Body of pancreas (tissue), 4 donors: Measurements from ENCODE around the gene TAS2R4. TPM values are rescaled to one million over a fixed set of nuclear protein-coding genes. Genes with fewer than 3 reads are reported as not detected.
"Not testable (repeated sequence)": the region's sequence is repeated elsewhere in the genome, so short reads cannot be mapped to it uniquely, and the experiment has no call there.

ENCODE experiments used
- ATAC-seq: fragments of 150-250 bp; one replicate; pipeline ENCODE4 v1.9.1; 2016
- DNase-seq, 4 donors: peaks; one replicate each; pipeline ENCODE4 v3.0.0-alpha.2; 2019
- H3K27ac ChIP-seq, 4 donors: fragments of 200-600 bp; sonication (generic); 1 replicate in 3 of 4; 2 replicates in 1 of 4; pipeline versions ENCODE4 v1.5.1 to v1.6.1; 2016 to 2019; ENCODE audit warnings: mild to moderate bottlenecking in 1 of 4, mixed read lengths in 1 of 4, moderate library complexity in 1 of 4
- H3K27me3 ChIP-seq, 2 donors: fragments of 200-600 bp; sonication (generic); one replicate each; pipeline ENCODE4 v1.6.0; 2016; ENCODE audit warnings: mild to moderate bottlenecking in 1 of 2
- H3K36me3 ChIP-seq, 2 donors: fragments of 200-600 bp; sonication (generic); replicated peaks in 1 of 2; 2 replicates each; pipeline ENCODE4 v1.5.1; 2016; ENCODE audit warnings: low read depth in 2 of 2; ENCODE audit not compliant: insufficient read depth in 1 of 2
- H3K4me1 ChIP-seq: fragments of 200-600 bp; sonication (generic); one replicate; pipeline ENCODE4 v1.6.0; 2016
- H3K4me3 ChIP-seq, 2 donors: fragments of 200-600 bp; sonication (generic); 1 replicate in 1 of 2; 2 replicates in 1 of 2; pipeline ENCODE4 v1.5.1; 2016 to 2019
- H3K9me3 ChIP-seq, 3 donors: fragments of 200-600 bp; sonication (generic); 1 replicate in 2 of 3; 2 replicates in 1 of 3; pipeline ENCODE4 v1.5.1; 2016
- CTCF ChIP-seq, 7 experiments: fragments of 450-650 bp in 4 of 7; fragments of 200-600 bp in 3 of 7; sonication (generic) in 3 of 7; IDR thresholded peaks; one replicate each; pipeline ENCODE4 v1.5.1; 2016 to 2019; ENCODE audit warnings: antibody characterized with exemption in 7 of 7
- POLR2A ChIP-seq, 3 donors: fragments of 450-650 bp; IDR thresholded peaks; one replicate each; pipeline ENCODE4 v1.6.1; 2016; ENCODE audit warnings: antibody characterized with exemption in 3 of 3, mild to moderate bottlenecking in 2 of 3
- WGBS, 2 donors: methylation state at CpG; one replicate each; pipeline ENCODE4 v1.1.5; 2017; 5-methylcytosine and 5-hydroxymethylcytosine counted together
- intact Hi-C: fragments of 100-400 bp; cut with DNase I; formaldehyde crosslinking; loops from one replicate; pipeline ENCODE4 v1.15.1; 2023
- total RNA-seq, 2 donors: library from RNA; depleted of rRNA; stranded (reverse); fragments of >200 nt; gene quantifications; one replicate each; pipeline ENCODE4 v1.1.0, GENCODE V29; 2016

The TAS2R4 gene
- total RNA-seq, 2 donors from 2014 or later: 1.3 to 3.4 TPM

DNA sequence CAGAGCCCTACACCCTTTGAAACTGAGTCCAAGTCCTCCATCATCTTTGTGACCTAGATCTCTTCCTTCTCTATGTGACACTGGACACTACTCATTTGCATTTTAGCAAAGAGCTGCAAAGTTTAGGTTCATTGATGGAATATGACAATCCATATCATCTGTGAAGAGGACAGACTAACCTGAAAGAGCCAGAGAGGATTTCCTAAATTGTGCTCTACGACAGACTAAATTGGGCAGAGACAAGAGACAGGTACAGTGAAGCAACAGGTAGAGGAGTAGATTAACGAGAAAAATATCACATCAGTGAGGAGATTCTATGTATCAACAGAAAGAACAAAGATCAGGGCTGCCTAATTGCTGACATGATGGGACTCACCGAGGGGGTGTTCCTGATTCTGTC is 12.7 kb upstream of the TAS2R4 start, which contains the start of gene TAS2R3:
Gene TAS2R3 (plus strand): TSS at position 301 of the 400 bp plus-strand sequence. CDS start 62 bp downstream, at position 363.
- Histone ChIP-seq H3K27me3 (no peaks in the 10 kb centered on the region), H3K4me3 (no peak within 1 kb of the TSS), H3K36me3 (peaks cover 0 to 11% of the 10 kb centered on the region in 2 donors), H3K4me1 (no peaks in the 10 kb centered on the region), H3K27ac (no peak within 1 kb of the TSS), H3K9me3 (no peaks in the 10 kb centered on the region)
- 93 to 94% methylated on average over 3 of the region's 3 CpGs for whole genome bisulfite sequencing, 2 donors
- DNase-seq (no peak), ATAC-seq (no peak)
- intact Hi-C loops: no loop called here
- TF ChIP-seq CTCF (IDR thresholded peaks at IDR 0.05) (no peak), POLR2A (IDR thresholded peaks at IDR 0.05) (no peak)

GRCh38 chr7:141770083-141770583 is 6.3 kb upstream of the TAS2R4 start:
- WGBS, 2 donors: 96 to 98% methylated on average over 3 of the region's 3 CpGs

GRCh38 chr7:141785706-141786552 is 9.5 kb downstream of the TAS2R4 start:
- Histone ChIP-seq H3K4me3 (no peak overlapping the region), H3K4me1 (no peaks in the 10 kb centered on the region), H3K9me3 (no peaks in the 10 kb centered on the region), H3K27me3 (no peaks in the 10 kb centered on the region), H3K27ac (no peak overlapping the region), H3K36me3 (no peaks in the 10 kb centered on the region)
- intact Hi-C loops: no loop called here
- DNase-seq (peak; percentile 17 to 50 (median 32)), ATAC-seq (peak; percentile 58)
- TF ChIP-seq CTCF (IDR thresholded peaks at IDR 0.05): peak; percentile 53 to 81 (median 69)
- TF ChIP-seq POLR2A (IDR thresholded peaks at IDR 0.05): no peak
- WGBS, 2 donors: 59 to 65% methylated on average over 13 of the region's 13 CpGs

More at GRCh38 chr7:141770083-141770583, 6.3 kb upstream of the TAS2R4 start:
- intact Hi-C loops, ATAC-seq, H3K4me1 ChIP-seq, H3K27me3 ChIP-seq, H3K36me3 ChIP-seq, H3K9me3 ChIP-seq, DNase-seq, H3K4me3 ChIP-seq, H3K27ac ChIP-seq: not testable (repeated sequence)

- Histone ChIP-seq H3K27me3 (no peaks in the 10 kb centered on the region), H3K36me3 (no peaks in the 10 kb centered on the region), H3K4me1 (no peaks in the 10 kb centered on the region), H3K4me3 (no peak overlapping the region), H3K27ac (no peak overlapping the region), H3K9me3 (no peaks in the 10 kb centered on the region)
- DNase-seq: no peak
- 85 to 88% methylated on average over 2 of the region's 2 CpGs for WGBS, 2 donors
- no peak for ATAC-seq
- intact Hi-C loops: no loop called here
- TF ChIP-seq POLR2A (IDR thresholded peaks at IDR 0.05): no peak
- TF ChIP-seq CTCF (IDR thresholded peaks at IDR 0.05): no peak
These were observed 11.8 kb downstream of the TAS2R4 start for GRCh38 chr7:141788296-141788695.

GRCh38 chr7:141789917-141790316 is 13.4 kb downstream of the TAS2R4 start, which contains the start of gene TAS2R5:
Gene TAS2R5 (plus strand): TSS chr7:141790217. CDS start chr7:141790362, 145 bp downstream.
- TF ChIP-seq POLR2A (IDR thresholded peaks at IDR 0.05): no peak
- no peak for TF ChIP-seq CTCF (IDR thresholded peaks at IDR 0.05)
- Histone ChIP-seq H3K27me3 (no peaks in the 10 kb centered on the region), H3K4me1 (no peaks in the 10 kb centered on the region), H3K36me3 (no peaks in the 10 kb centered on the region), H3K27ac (no peak within 1 kb of the TSS), H3K4me3 (no peak within 1 kb of the TSS), H3K9me3 (no peaks in the 10 kb centered on the region)
- DNase-seq: no peak
- no peak for ATAC-seq
- WGBS, 2 donors: 67 to 91% methylated on average over 2 to 5 of the region's 5 CpGs
- intact Hi-C loops: no loop called here
